ENCODE measurements around the gene MLH3. TPM values are rescaled to one million over a fixed set of nuclear protein-coding genes. Genes with fewer than 3 reads are reported as not detected.

Gene MLH3
- polyA plus RNA-seq, 1 of the 3 experiments (the other 2 are of a cell fraction), result 3.8 TPM

GRCh38 chr14:75051556-75051899 lies 261 bp upstream of the MLH3 start:
- POLR2A ChIA-PET, result interaction anchor here (1.0 kb wide), 1 partner anchor 18 kb away, joined by 3 read pairs; the partner anchor contains the start of gene ZC2HC1C
- Histone ChIP-seq H3K4me3 (ENCODE audit: low read depth in 2 of 2, low read length in 1 of 2) (peak overlapping the region in 1 of 2 experiments; percentile 55; a peak in 2 of 4 replicates), H3K36me3 (replicated peaks in 1 of 2; ENCODE audit: control insufficient read depth in 1 of 2, insufficient read depth in 2 of 2, low read length in 1 of 2) (peaks cover 0 to 17% of the 10 kb centered on the region in 2 experiments), H3F3A (replicated peaks; ENCODE audit: insufficient read depth) (peaks cover 31% of the 10 kb centered on the region), H4K20me1 (ENCODE audit: insufficient read depth) (no peaks in the 10 kb centered on the region), H3K4me2 (peak overlapping the region; percentile 66), H3K27me3 (ENCODE audit: insufficient read depth) (no peaks in the 10 kb centered on the region), H3K9me3 (no peaks in the 10 kb centered on the region), H3K79me2 (ENCODE audit: insufficient read depth) (peaks cover 13% of the 10 kb centered on the region), H3K4me1 (ENCODE audit: control insufficient read depth in 1 of 2, insufficient read depth in 2 of 2, low read depth in 1 of 2, low read length in 1 of 2) (peaks cover 8 to 12% of the 10 kb centered on the region in 2 experiments; a peak in 3 of 4 replicates), H3K9ac (peak overlapping the region; percentile 61), H3K9me2 (no peaks in the 10 kb centered on the region), H3K27ac (ENCODE audit: low read depth in 2 of 2, low read length in 1 of 2) (peak overlapping the region in 1 of 2 experiments; percentile 84; a peak in 2 of 4 replicates), H2AFZ (ENCODE audit: low read depth) (peak overlapping the region; percentile 83; the same call in 1 of the 2 replicates)
- CTCF ChIA-PET, result interaction anchor here (1.2 kb wide), 2 partner anchors 12 to 106 kb away, joined by 4 to 6 read pairs; partner anchors contain the start of gene ACYP1
- TF ChIP-seq MXI1 (IDR thresholded peaks at IDR 0.05; ENCODE audit: low read depth, low read length) (no peak), NRF1 (IDR thresholded peaks at IDR 0.05; ENCODE audit: low read depth, low read length) (no peak), TAF1 (IDR thresholded peaks at IDR 0.05; ENCODE audit: borderline replicate concordance, low read depth, low read length) (no peak), TEAD4 (IDR thresholded peaks at IDR 0.05; ENCODE audit: borderline replicate concordance, insufficient read depth) (no peak), SIN3A (IDR thresholded peaks at IDR 0.05; ENCODE audit: borderline replicate concordance, low read depth, low read length) (no peak), GABPA (IDR thresholded peaks at IDR 0.05; ENCODE audit: low read depth) (no peak), RXRA (IDR thresholded peaks at IDR 0.05; ENCODE audit: borderline replicate concordance, low read depth) (no peak), FOXM1 (IDR thresholded peaks at IDR 0.05; ENCODE audit: low read depth) (no peak), USF1 (IDR thresholded peaks at IDR 0.05; ENCODE audit: borderline replicate concordance, low read depth) (no peak), PBX3 (IDR thresholded peaks at IDR 0.05) (no peak), CTCF (IDR thresholded peaks at IDR 0.05) (no peak), EZH2phosphoT487 (IDR thresholded peaks at IDR 0.05; ENCODE audit: borderline replicate concordance, low read depth) (no peak), REST (IDR thresholded peaks at IDR 0.05; ENCODE audit: low read depth, low read length) (no peak), RCOR1 (IDR thresholded peaks at IDR 0.05; ENCODE audit: low read length) (no peak), MAX (IDR thresholded peaks at IDR 0.05; ENCODE audit: low read depth) (no peak), JUND (IDR thresholded peaks at IDR 0.05) (no peak), TCF12 (IDR thresholded peaks at IDR 0.05) (no peak), POLR2AphosphoS5 (IDR thresholded peaks at IDR 0.05; ENCODE audit: low read depth, low read length) (no peak), FOXJ3 (CRISPR knock-in tag; IDR thresholded peaks at IDR 0.05) (no peak), SMC3 (IDR thresholded peaks at IDR 0.05; ENCODE audit: low read depth, low read length) (no peak)
- DNase-seq, result no peak
- 44% methylated on average over 5 of the region's 5 CpGs for WGBS (ENCODE audit: low lambda C conversion rate)

All from SK-N-SH (cell line).